Cardiac muscle cell (in vitro differentiated cells and primary cell): ENCODE results near the gene HSPB9. TPM values are rescaled to one million over a fixed set of nuclear protein-coding genes. Genes with fewer than 3 reads are reported as not detected.

Source experiments
- DNase-seq, 2 donors: peaks; one replicate each; pipeline versions ENCODE4 v3.0.0 to v3.0.0-alpha.2; 2010 to 2017; ENCODE audit warnings: low read depth in 1 of 2, low spot score in 1 of 2
- H3K27ac ChIP-seq: fragments of 200-600 bp; sonication (generic); 2 replicates; pipeline ENCODE4 v1.5.1; 2016
- H3K27me3 ChIP-seq: fragments of 200-600 bp; sonication (generic); 2 replicates; pipeline ENCODE4 v1.6.0; 2016; ENCODE audit warnings: control low read depth
- H3K36me3 ChIP-seq: fragments of 200-600 bp; sonication (generic); 2 replicates; pipeline ENCODE4 v1.5.1; 2016; ENCODE audit warnings: control low read depth
- H3K4me1 ChIP-seq: fragments of 200-600 bp; sonication (generic); 2 replicates; pipeline ENCODE4 v1.8.1; 2017; ENCODE audit warnings: low read depth, mild to moderate bottlenecking, mixed run types
- H3K4me3 ChIP-seq: fragments of 200-600 bp; sonication (generic); 2 replicates; pipeline ENCODE4 v1.5.1; 2016; ENCODE audit warnings: mild to moderate bottlenecking
- H3K9me3 ChIP-seq: fragments of 200-600 bp; sonication (generic); 2 replicates; pipeline ENCODE4 v1.5.1; 2017; ENCODE audit warnings: low read depth, mild to moderate bottlenecking, control low read depth
- CTCF ChIP-seq: IDR thresholded peaks from 2 replicates; pipeline ENCODE4 v1.5.1; 2012; ENCODE audit warnings: low read depth, mild to moderate bottlenecking, low read length
- polyA plus RNA-seq: library from polyadenylated mRNA; unstranded; fragments of >200 nt; fragmentation: Nextera tagmentation; extraction: Ambion mirVana; gene quantifications from 2 replicates; pipeline ENCODE4 v1.2.1, GENCODE V29; 2016
- total RNA-seq: library from RNA; depleted of rRNA; stranded (reverse); fragments of >200 nt; gene quantifications from 2 replicates; pipeline ENCODE4 v1.2.3, GENCODE V29; 2016

The HSPB9 gene
- total and polyA plus RNA-seq, 2 experiments from 2014 or later: 0.06 to 0.51 TPM

GRCh38 chr17:42111871-42112551 lies 10.6 kb upstream of the HSPB9 start:
- Histone ChIP-seq H3K4me3 (no peak overlapping the region), H3K9me3 (no peaks in the 10 kb centered on the region), H3K36me3 (peaks cover 2% of the 10 kb centered on the region), H3K27ac (no peak overlapping the region), H3K4me1 (no peaks in the 10 kb centered on the region), H3K27me3 (peaks cover under 1% of the 10 kb centered on the region)
- peak in 1 of 2 donors; percentile 40 for DNase-seq
- TF ChIP-seq CTCF: no peak

- no peak within 1 kb of the TSS for H3K4me3 ChIP-seq
- no peaks in the 10 kb centered on the region for H3K27me3 ChIP-seq
- peaks cover 7% of the 10 kb centered on the region for H3K36me3 ChIP-seq
- DNase-seq: peak in 1 of 2 donors; percentile 88
- no peak within 1 kb of the TSS for H3K27ac ChIP-seq
- no peaks in the 10 kb centered on the region for H3K4me1 ChIP-seq
- no peaks in the 10 kb centered on the region for H3K9me3 ChIP-seq
- no peak for TF ChIP-seq CTCF
Measured at GRCh38 chr17:42112552-42113176, 9.9 kb upstream of the HSPB9 start, which contains the start of gene DHX58. TSS of gene DHX58 (minus strand) at chr17:42112714. CDS start at chr17:42111892, 822 bp downstream.

GRCh38 chr17:42113293-42114069 lies 9.1 kb upstream of the HSPB9 start:
- no peaks in the 10 kb centered on the region for H3K4me1 ChIP-seq
- peaks cover 8% of the 10 kb centered on the region for H3K36me3 ChIP-seq
- no peak overlapping the region for H3K27ac ChIP-seq
- no peaks in the 10 kb centered on the region for H3K27me3 ChIP-seq
- no peak for DNase-seq
- H3K9me3 ChIP-seq: no peaks in the 10 kb centered on the region
- TF ChIP-seq CTCF: no peak
- H3K4me3 ChIP-seq: no peak overlapping the region

GRCh38 chr17:42114118-42114517 lies 8.5 kb upstream of the HSPB9 start:
- Histone ChIP-seq H3K27me3 (no peaks in the 10 kb centered on the region), H3K4me3 (no peak overlapping the region), H3K4me1 (no peaks in the 10 kb centered on the region), H3K9me3 (no peaks in the 10 kb centered on the region), H3K27ac (no peak overlapping the region), H3K36me3 (peaks cover 8% of the 10 kb centered on the region)
- DNase-seq: no peak
- TF ChIP-seq CTCF: no peak

- Histone ChIP-seq H3K4me3 (no peak overlapping the region), H3K4me1 (no peaks in the 10 kb centered on the region), H3K36me3 (peaks cover 10% of the 10 kb centered on the region), H3K27ac (no peak overlapping the region), H3K9me3 (no peaks in the 10 kb centered on the region), H3K27me3 (no peaks in the 10 kb centered on the region)
- peak; percentile 84 for TF ChIP-seq CTCF
- DNase-seq: peak; percentile 87 to 89
Measured at GRCh38 chr17:42116705-42117396, 5.8 kb upstream of the HSPB9 start.
